ENCODE results near the gene FYB1. TPM values are rescaled to one million over a fixed set of nuclear protein-coding genes. Genes with fewer than 3 reads are reported as not detected.

The FYB1 gene
- total RNA-seq, 1 donor from 2014 or later, result not detected

- no peak for TF ChIP-seq CTCF (IDR thresholded peaks at IDR 0.05; ENCODE audit: insufficient read depth, low read length, poor library complexity, severe bottlenecking)
- no peaks in the 10 kb centered on the region for H3K27me3 ChIP-seq (ENCODE audit: control insufficient read depth, insufficient read depth, low read length)
- DNase-seq (ENCODE audit: low read depth), result no peak
- H3K36me3 ChIP-seq (ENCODE audit: control insufficient read depth, insufficient read depth, low read length), result no peaks in the 10 kb centered on the region
- no peak overlapping the region for H3K4me3 ChIP-seq (ENCODE audit: low read depth, low read length)
Measured at GRCh38 chr5:39082995-39083394, 136.4 kb downstream of the FYB1 start.

- DNase-seq (ENCODE audit: low read depth), result no peak
- TF ChIP-seq CTCF (IDR thresholded peaks at IDR 0.05; ENCODE audit: insufficient read depth, low read length, poor library complexity, severe bottlenecking), result peak; percentile 85
- no peaks in the 10 kb centered on the region for H3K27me3 ChIP-seq (ENCODE audit: control insufficient read depth, insufficient read depth, low read length)
- H3K4me3 ChIP-seq (ENCODE audit: low read depth, low read length), result no peak overlapping the region
- no peaks in the 10 kb centered on the region for H3K36me3 ChIP-seq (ENCODE audit: control insufficient read depth, insufficient read depth, low read length)
Measured at GRCh38 chr5:39080597-39081204, 138.7 kb downstream of the FYB1 start.

DNA sequence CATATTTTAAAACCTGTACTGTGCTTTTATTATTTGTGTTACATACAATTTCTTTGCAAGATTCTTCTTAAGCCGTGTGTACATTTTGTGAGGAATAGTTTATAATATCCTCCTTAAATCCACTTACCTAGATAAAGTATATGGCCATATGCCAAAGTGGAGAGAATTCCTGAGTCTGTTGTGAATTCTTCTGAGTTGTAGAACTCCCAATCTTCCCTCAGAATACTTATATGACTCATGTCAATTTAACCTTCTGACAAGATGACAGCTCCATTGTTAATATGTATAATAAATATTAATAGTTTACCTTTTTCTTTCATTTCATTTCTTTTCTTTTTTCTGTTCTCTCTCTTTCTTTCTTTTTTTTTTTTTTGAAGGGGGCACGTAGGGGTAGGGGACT lies 139.2 kb downstream of the FYB1 start:
- no peaks in the 10 kb centered on the region for H3K36me3 ChIP-seq (ENCODE audit: control insufficient read depth, insufficient read depth, low read length)
- no peak for TF ChIP-seq CTCF (IDR thresholded peaks at IDR 0.05; ENCODE audit: insufficient read depth, low read length, poor library complexity, severe bottlenecking)
- DNase-seq (ENCODE audit: low read depth), result no peak
- no peaks in the 10 kb centered on the region for H3K27me3 ChIP-seq (ENCODE audit: control insufficient read depth, insufficient read depth, low read length)
- H3K4me3 ChIP-seq (ENCODE audit: low read depth, low read length), result no peak overlapping the region

GRCh38 chr5:39079147-39079546 lies 140.2 kb downstream of the FYB1 start:
- Histone ChIP-seq H3K27me3 (ENCODE audit: control insufficient read depth, insufficient read depth, low read length) (no peaks in the 10 kb centered on the region), H3K4me3 (ENCODE audit: low read depth, low read length) (no peak overlapping the region), H3K36me3 (ENCODE audit: control insufficient read depth, insufficient read depth, low read length) (no peaks in the 10 kb centered on the region)
- DNase-seq (ENCODE audit: low read depth), result no peak
- TF ChIP-seq CTCF (IDR thresholded peaks at IDR 0.05; ENCODE audit: insufficient read depth, low read length, poor library complexity, severe bottlenecking), result no peak

- Histone ChIP-seq H3K27me3 (ENCODE audit: control insufficient read depth, insufficient read depth, low read length) (no peaks in the 10 kb centered on the region), H3K4me3 (ENCODE audit: low read depth, low read length) (no peak overlapping the region), H3K36me3 (ENCODE audit: control insufficient read depth, insufficient read depth, low read length) (no peaks in the 10 kb centered on the region)
- no peak for DNase-seq (ENCODE audit: low read depth)
- TF ChIP-seq CTCF (IDR thresholded peaks at IDR 0.05; ENCODE audit: insufficient read depth, low read length, poor library complexity, severe bottlenecking), result no peak
Measured at GRCh38 chr5:39076757-39077728, 142.3 kb downstream of the FYB1 start.

All from kidney epithelial cell (primary cell).